B cell (primary cell): ENCODE data around the gene MRPL4. TPM values are rescaled to one million over a fixed set of nuclear protein-coding genes. Genes with fewer than 3 reads are reported as not detected.

Experiments
- ATAC-seq: fragments of 200-7000 bp; cut with Tn5 transposase; one replicate; pipeline ENCODE4 v1.10.0; 2021; ENCODE audit warnings: low read depth, mild to moderate bottlenecking, moderate number of reproducible peaks, moderate library complexity
- CTCF ChIA-PET: fragments of 350-600 bp; sonication (Branson Sonifier 250); formaldehyde crosslinking; loops from one replicate; lab custom pipeline; 2021; ENCODE audit warnings: antibody characterized with exemption, inconsistent platforms; lab: Charles Lee
- POLR2A ChIA-PET: fragments of 350-600 bp; sonication (Branson Sonifier 250); formaldehyde crosslinking; loops from one replicate; lab custom pipeline; 2021; ENCODE audit warnings: antibody characterized with exemption; lab: Charles Lee
- DNase-seq: peaks from one replicate; pipeline ENCODE4 v3.0.0; 2013
- H2AFZ ChIP-seq: 2 replicates; pipeline ENCODE4 v1.6.1; 2012; ENCODE audit warnings: mild to moderate bottlenecking, low read depth, low read length; ENCODE audit not compliant: insufficient read depth, poor library complexity, severe bottlenecking
- H3K27ac ChIP-seq, 2 donors: 1 replicate in 1 of 2; 2 replicates in 1 of 2; pipeline ENCODE4 v1.5.1; 2012 to 2013; ENCODE audit warnings: low read length in 2 of 2, mild to moderate bottlenecking in 2 of 2, moderate library complexity in 1 of 2
- H3K27me3 ChIP-seq, 4 experiments: fragments of 200-600 bp in 1 of 4; sonication (generic) in 1 of 4; replicated peaks in 1 of 4; 1 replicate in 2 of 4; 2 replicates in 2 of 4; pipeline versions ENCODE4 v1.6.1 to v1.7.0; 2013 to 2016; ENCODE audit warnings: low read length in 3 of 4, mild to moderate bottlenecking in 2 of 4, mixed read lengths in 1 of 4, moderate library complexity in 1 of 4; ENCODE audit not compliant: insufficient read depth in 4 of 4, control insufficient read depth in 3 of 4; ENCODE audit errors: control extremely low read depth in 1 of 4
- H3K36me3 ChIP-seq, 2 experiments: replicated peaks in 1 of 2; 1 replicate in 1 of 2; 2 replicates in 1 of 2; pipeline versions ENCODE4 v1.6.1 to v1.7.1; 2013; ENCODE audit warnings: low read length in 1 of 2; ENCODE audit not compliant: insufficient read depth in 2 of 2, control insufficient read depth in 1 of 2; ENCODE audit errors: control extremely low read depth in 1 of 2, extremely low read depth in 1 of 2
- H3K4me1 ChIP-seq, 2 donors: fragments of 200-600 bp in 1 of 2; sonication (generic) in 1 of 2; 1 replicate in 1 of 2; 2 replicates in 1 of 2; pipeline versions ENCODE4 v1.5.1 to v1.6.1; 2013 to 2017; ENCODE audit warnings: low read length in 2 of 2; ENCODE audit not compliant: control insufficient read depth in 2 of 2, insufficient read depth in 2 of 2
- H3K4me2 ChIP-seq: replicated peaks from 2 replicates; pipeline ENCODE3; 2012; ENCODE audit warnings: mild to moderate bottlenecking, low read depth, low read length; ENCODE audit not compliant: poor library complexity, severe bottlenecking
- H3K4me3 ChIP-seq, 5 experiments: fragments of 200-600 bp in 1 of 5; sonication (generic) in 1 of 5; 1 replicate in 3 of 5; 2 replicates in 2 of 5; pipeline versions ENCODE4 v1.5.1 to v1.7.0; 2011 to 2016; ENCODE audit warnings: low read length in 4 of 5, mild to moderate bottlenecking in 4 of 5, low read depth in 2 of 5, control low read depth in 1 of 5, moderate library complexity in 1 of 5; ENCODE audit not compliant: insufficient read depth in 1 of 5; ENCODE audit errors: control extremely low read depth in 1 of 5, extremely low read depth in 1 of 5
- H3K79me2 ChIP-seq: fragments of 200-600 bp; sonication (generic); one replicate; pipeline ENCODE4 v1.6.0; 2016; ENCODE audit warnings: low read length; ENCODE audit not compliant: control insufficient read depth, insufficient read depth
- H3K9ac ChIP-seq: fragments of 200-600 bp; sonication (generic); 2 replicates; pipeline ENCODE4 v1.6.1; 2017; ENCODE audit warnings: mild to moderate bottlenecking, low read length, moderate library complexity
- H3K9me3 ChIP-seq, 3 donors: one replicate each; pipeline versions ENCODE4 v1.6.1 to v1.7.1; 2013; ENCODE audit warnings: low read length in 2 of 3; ENCODE audit not compliant: control insufficient read depth in 2 of 3, insufficient read depth in 1 of 3; ENCODE audit errors: control extremely low read depth in 1 of 3
- H4K20me1 ChIP-seq: 2 replicates; pipeline ENCODE4 v1.6.0; 2012; ENCODE audit warnings: mild to moderate bottlenecking, low read length; ENCODE audit not compliant: insufficient read depth, control insufficient read depth, poor library complexity, severe bottlenecking
- H3K27ac Mint-ChIP-seq: one replicate; pipeline ENCODE4 v1.8.0; 2021; ENCODE audit warnings: mixed read lengths
- H3K27me3 Mint-ChIP-seq: one replicate; pipeline ENCODE4 v1.8.0; 2021; ENCODE audit warnings: mixed read lengths
- H3K4me1 Mint-ChIP-seq: one replicate; pipeline ENCODE4 v1.8.0; 2021; ENCODE audit warnings: mixed read lengths
- H3K4me3 Mint-ChIP-seq: one replicate; pipeline ENCODE4 v1.8.0; 2021; ENCODE audit warnings: mixed read lengths
- H3K9me3 Mint-ChIP-seq: one replicate; pipeline ENCODE4 v1.8.0; 2022; ENCODE audit warnings: mixed read lengths; ENCODE audit not compliant: insufficient read depth
- EZH2 ChIP-seq: IDR thresholded peaks from 2 replicates; pipeline ENCODE4 v1.6.1; 2012; ENCODE audit warnings: borderline replicate concordance, low read depth, mild to moderate bottlenecking, moderate library complexity, low read length; ENCODE audit not compliant: insufficient read depth, poor library complexity, severe bottlenecking
- WGBS: methylation state at CpG from one replicate; pipeline ENCODE4 v1.1.5; 2013; ENCODE audit warnings: missing lambda C conversion rate; ENCODE audit not compliant: insufficient coverage; 5-methylcytosine and 5-hydroxymethylcytosine counted together
- intact Hi-C: fragments of 100-400 bp; cut with micrococcal nuclease; formaldehyde crosslinking; loops from one replicate; pipeline ENCODE4 v1.10.0; 2022
- polyA plus RNA-seq: library from polyadenylated mRNA; depleted of rRNA; stranded (reverse); fragments of >200 nt; gene quantifications from 2 replicates; pipeline ENCODE4 v1.2.3, GENCODE V29; 2012
- total RNA-seq, 2 donors: library from RNA; stranded (reverse); fragments of 120-200 nt in 1 of 2; gene quantifications; 1 replicate in 1 of 2; 2 replicates in 1 of 2; pipeline versions ENCODE4 v1.2.3 to v1.2.4, GENCODE V29; 2013 to 2022
- TF ChIP-seq, protein P1 (sequence below): fragments of 200-600 bp; IDR thresholded peaks from one replicate; pipeline ENCODE4 v1.8.0; 2022; ENCODE audit warnings: antibody characterized with exemption, mild to moderate bottlenecking

Gene MRPL4
- total and polyA plus RNA-seq, 2 donors (not counting 1 experiment from before 2014, with no cell fraction given): 39.8 to 81.1 TPM

DNA sequence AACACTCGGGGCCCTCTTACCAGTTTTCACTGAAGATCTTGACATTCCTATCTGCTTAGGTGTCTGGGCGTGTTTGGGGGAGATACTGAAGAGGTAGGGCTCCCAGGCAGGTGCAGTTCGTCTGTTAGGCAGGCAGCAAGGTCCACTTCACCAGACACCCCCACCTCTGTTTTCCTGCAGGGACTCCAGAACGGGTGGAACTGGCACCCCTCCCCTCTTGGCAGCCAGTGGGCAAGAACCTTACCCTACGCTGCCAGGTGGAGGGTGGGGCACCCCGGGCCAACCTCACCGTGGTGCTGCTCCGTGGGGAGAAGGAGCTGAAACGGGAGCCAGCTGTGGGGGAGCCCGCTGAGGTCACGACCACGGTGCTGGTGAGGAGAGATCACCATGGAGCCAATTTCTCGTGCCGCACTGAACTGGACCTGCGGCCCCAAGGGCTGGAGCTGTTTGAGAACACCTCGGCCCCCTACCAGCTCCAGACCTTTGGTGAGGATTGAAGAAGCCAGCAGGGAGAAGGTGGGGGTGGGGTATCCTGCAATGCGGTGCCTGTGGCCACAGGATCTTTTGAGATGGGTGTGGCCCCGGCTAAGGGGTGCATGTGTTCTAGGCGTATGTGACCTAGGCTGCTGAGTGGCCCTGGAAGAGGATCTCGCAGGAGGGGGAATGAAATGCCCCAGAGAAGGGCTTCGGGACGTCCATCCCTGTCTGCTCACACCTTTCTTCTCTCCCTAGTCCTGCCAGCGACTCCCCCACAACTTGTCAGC, 31.5 kb downstream of the MRPL4 start:
- no peaks in the 10 kb centered on the region for H4K20me1 ChIP-seq
- intact Hi-C loops: no loop called here
- H3K27ac ChIP-seq: no peak overlapping the region
- peaks cover 6% of the 10 kb centered on the region for H3K27me3 Mint-ChIP-seq
- H3K27ac Mint-ChIP-seq: no peak overlapping the region
- no peak overlapping the region for H3K9ac ChIP-seq
- no peaks in the 10 kb centered on the region for H3K9me3 Mint-ChIP-seq
- no peak overlapping the region for H3K4me3 ChIP-seq
- TF ChIP-seq EZH2: no peak
- TF ChIP-seq, protein P1, sequence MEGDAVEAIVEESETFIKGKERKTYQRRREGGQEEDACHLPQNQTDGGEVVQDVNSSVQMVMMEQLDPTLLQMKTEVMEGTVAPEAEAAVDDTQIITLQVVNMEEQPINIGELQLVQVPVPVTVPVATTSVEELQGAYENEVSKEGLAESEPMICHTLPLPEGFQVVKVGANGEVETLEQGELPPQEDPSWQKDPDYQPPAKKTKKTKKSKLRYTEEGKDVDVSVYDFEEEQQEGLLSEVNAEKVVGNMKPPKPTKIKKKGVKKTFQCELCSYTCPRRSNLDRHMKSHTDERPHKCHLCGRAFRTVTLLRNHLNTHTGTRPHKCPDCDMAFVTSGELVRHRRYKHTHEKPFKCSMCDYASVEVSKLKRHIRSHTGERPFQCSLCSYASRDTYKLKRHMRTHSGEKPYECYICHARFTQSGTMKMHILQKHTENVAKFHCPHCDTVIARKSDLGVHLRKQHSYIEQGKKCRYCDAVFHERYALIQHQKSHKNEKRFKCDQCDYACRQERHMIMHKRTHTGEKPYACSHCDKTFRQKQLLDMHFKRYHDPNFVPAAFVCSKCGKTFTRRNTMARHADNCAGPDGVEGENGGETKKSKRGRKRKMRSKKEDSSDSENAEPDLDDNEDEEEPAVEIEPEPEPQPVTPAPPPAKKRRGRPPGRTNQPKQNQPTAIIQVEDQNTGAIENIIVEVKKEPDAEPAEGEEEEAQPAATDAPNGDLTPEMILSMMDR: no peak
- 87% methylated on average over 13 of the region's 23 CpGs for WGBS
- H3K4me2 ChIP-seq: no peak overlapping the region
- peaks cover 0 to 17% (median 0%) of the 10 kb centered on the region in 3 donors for H3K9me3 ChIP-seq
- CTCF ChIA-PET: interaction anchor here (1.2 kb wide), 1 partner anchor 12 kb away, joined by 4 read pairs; the partner anchor contains the start of gene ICAM1
- POLR2A ChIA-PET: no interaction called here
- no peak overlapping the region for H3K4me3 Mint-ChIP-seq
- peaks cover 29 to 31% of the 10 kb centered on the region in 2 donors for H3K4me1 ChIP-seq
- ATAC-seq (no peak), DNase-seq (no peak)
- H3K4me1 Mint-ChIP-seq: peaks cover 33% of the 10 kb centered on the region
- no peaks in the 10 kb centered on the region for H3K79me2 ChIP-seq
- peaks cover 0 to 18% (median 10%) of the 10 kb centered on the region in 4 experiments for H3K27me3 ChIP-seq
- H2AFZ ChIP-seq: no peak overlapping the region
- H3K36me3 ChIP-seq: peaks cover 2 to 33% of the 10 kb centered on the region in 2 experiments
